Stomach (tissue), 9 donors: ENCODE data around the gene RP9. TPM values are rescaled to one million over a fixed set of nuclear protein-coding genes. Genes with fewer than 3 reads are reported as not detected.

Experiments used
- DNase-seq, 2 donors: peaks; one replicate each; pipeline versions ENCODE4 v3.0.0 to v3.0.0-alpha.2; 2013 to 2019
- H3K27ac ChIP-seq, 5 donors: fragments of 200-600 bp in 4 of 5; sonication (generic) in 4 of 5; one replicate each; pipeline ENCODE4 v1.5.1; 2013 to 2019; ENCODE audit warnings: mild to moderate bottlenecking in 1 of 5, moderate library complexity in 1 of 5
- H3K27me3 ChIP-seq, 3 donors: fragments of 200-600 bp; sonication (generic); one replicate each; pipeline ENCODE4 v1.5.1; 2017 to 2019; ENCODE audit warnings: mixed run types in 1 of 3
- H3K36me3 ChIP-seq, 4 donors: fragments of 200-600 bp; sonication (generic); 1 replicate in 3 of 4; 2 replicates in 1 of 4; pipeline ENCODE4 v1.5.1; 2016 to 2019
- H3K4me1 ChIP-seq, 4 donors: fragments of 200-600 bp; sonication (generic); one replicate each; pipeline ENCODE4 v1.5.1; 2016 to 2019
- H3K4me3 ChIP-seq, 4 donors: fragments of 200-600 bp; sonication (generic) in 3 of 4; one replicate each; pipeline ENCODE4 v1.5.1; 2016 to 2019; ENCODE audit warnings: mild to moderate bottlenecking in 1 of 4
- H3K9me3 ChIP-seq, 4 donors: fragments of 200-600 bp; sonication (generic); one replicate each; pipeline ENCODE4 v1.5.1; 2016 to 2019
- EP300 ChIP-seq: sonication (generic); formaldehyde crosslinking; IDR thresholded peaks from one replicate; pipeline ENCODE4 v1.6.1; 2017; ENCODE audit warnings: antibody characterized with exemption
- POLR2A ChIP-seq, 4 donors: fragments of 450-650 bp; IDR thresholded peaks; one replicate each; pipeline ENCODE4 v1.6.1; 2016; ENCODE audit warnings: antibody characterized with exemption in 4 of 4, control low read depth in 2 of 4, mild to moderate bottlenecking in 1 of 4, moderate library complexity in 1 of 4
- POLR2AphosphoS5 ChIP-seq, 3 donors: sonication (generic); formaldehyde crosslinking; IDR thresholded peaks; one replicate each; pipeline ENCODE4 v1.6.1; 2016; ENCODE audit warnings: antibody characterized with exemption in 3 of 3
- WGBS, 5 donors: extraction: QIAGEN DNeasy Blood & Tissue Kit in 3 of 5; methylation state at CpG; one replicate each; pipeline versions ENCODE4 v1.1.5 to v1.1.7; 2013 to 2018; 5-methylcytosine and 5-hydroxymethylcytosine counted together
- intact Hi-C: fragments of 100-400 bp; cut with DNase I; formaldehyde crosslinking; loops from one replicate; pipeline ENCODE4 v1.15.1; 2023; ENCODE audit warnings: low total_unique reads
- polyA plus RNA-seq, 3 donors: library from polyadenylated mRNA; stranded (reverse); fragments of 200-250 nt; gene quantifications; one replicate each; pipeline ENCODE4 v1.2.3, GENCODE V29; 2013
- total RNA-seq, 5 donors: library from RNA; depleted of rRNA; stranded (reverse); fragments of >200 nt; gene quantifications; one replicate each; pipeline versions ENCODE4 v1.1.0 to v1.2.3, GENCODE V29; 2014 to 2016
- TF ChIP-seq, protein P1 (sequence below), 7 experiments: fragments of 450-650 bp in 4 of 7; fragments of 200-600 bp in 3 of 7; sonication (generic) in 3 of 7; IDR thresholded peaks; one replicate each; pipeline ENCODE4 v1.5.1; 2016 to 2019; ENCODE audit warnings: antibody characterized with exemption in 7 of 7, control low read depth in 2 of 7, mild to moderate bottlenecking in 1 of 7
- donor health status: healthy with polysubstance abuse.
- donor health status: Bipolar disorder and iron deficiency.
- donor health status: healthy.

Gene RP9
- total and polyA plus RNA-seq, 8 donors, result 2.2 to 80.0 (median 11.1) TPM; not detected in 1

GRCh38 chr7:33075818-33076518, 33.2 kb downstream of the RP9 start:
- Histone ChIP-seq H3K27me3 (no peaks in the 10 kb centered on the region), H3K9me3 (peaks cover 0 to 3% (median 0%) of the 10 kb centered on the region in 4 donors), H3K4me3 (no peak overlapping the region), H3K4me1 (no peaks in the 10 kb centered on the region), H3K27ac (no peak overlapping the region), H3K36me3 (no peaks in the 10 kb centered on the region)
- intact Hi-C loops, result no loop called here
- 69 to 83% (median 75%) methylated on average over 3 of the region's 3 CpGs for WGBS, 5 donors
- TF ChIP-seq EP300 (no peak), POLR2A (IDR thresholded peaks at IDR 0.05) (no peak), POLR2AphosphoS5 (IDR thresholded peaks at IDR 0.05) (no peak)
- TF ChIP-seq, protein P1, sequence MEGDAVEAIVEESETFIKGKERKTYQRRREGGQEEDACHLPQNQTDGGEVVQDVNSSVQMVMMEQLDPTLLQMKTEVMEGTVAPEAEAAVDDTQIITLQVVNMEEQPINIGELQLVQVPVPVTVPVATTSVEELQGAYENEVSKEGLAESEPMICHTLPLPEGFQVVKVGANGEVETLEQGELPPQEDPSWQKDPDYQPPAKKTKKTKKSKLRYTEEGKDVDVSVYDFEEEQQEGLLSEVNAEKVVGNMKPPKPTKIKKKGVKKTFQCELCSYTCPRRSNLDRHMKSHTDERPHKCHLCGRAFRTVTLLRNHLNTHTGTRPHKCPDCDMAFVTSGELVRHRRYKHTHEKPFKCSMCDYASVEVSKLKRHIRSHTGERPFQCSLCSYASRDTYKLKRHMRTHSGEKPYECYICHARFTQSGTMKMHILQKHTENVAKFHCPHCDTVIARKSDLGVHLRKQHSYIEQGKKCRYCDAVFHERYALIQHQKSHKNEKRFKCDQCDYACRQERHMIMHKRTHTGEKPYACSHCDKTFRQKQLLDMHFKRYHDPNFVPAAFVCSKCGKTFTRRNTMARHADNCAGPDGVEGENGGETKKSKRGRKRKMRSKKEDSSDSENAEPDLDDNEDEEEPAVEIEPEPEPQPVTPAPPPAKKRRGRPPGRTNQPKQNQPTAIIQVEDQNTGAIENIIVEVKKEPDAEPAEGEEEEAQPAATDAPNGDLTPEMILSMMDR (IDR thresholded peaks at IDR 0.05), result no peak
- no peak for DNase-seq

DNA sequence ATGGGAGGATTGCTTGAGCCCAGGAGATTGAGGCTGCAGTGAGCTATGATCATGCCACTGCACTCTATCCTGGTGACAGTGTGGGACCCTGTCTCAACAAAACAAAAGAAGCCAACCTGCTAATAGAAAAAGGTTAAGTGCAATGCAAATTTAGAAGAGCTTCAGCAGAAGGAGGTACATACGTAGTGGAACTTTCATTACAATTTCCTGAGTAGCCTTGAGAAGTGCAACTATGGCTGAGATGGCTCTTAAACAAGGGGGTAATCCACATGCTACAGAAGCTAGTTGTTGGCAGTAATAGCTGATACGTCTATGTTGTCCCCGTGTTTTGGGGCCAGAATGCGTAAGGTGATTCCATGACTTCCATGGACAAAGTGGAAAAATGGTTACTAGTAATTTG, 36.0 kb downstream of the RP9 start:
- no peak for TF ChIP-seq EP300
- no peak for TF ChIP-seq POLR2A (IDR thresholded peaks at IDR 0.05)
- no peak for TF ChIP-seq POLR2AphosphoS5 (IDR thresholded peaks at IDR 0.05)
- TF ChIP-seq, protein P1 (IDR thresholded peaks at IDR 0.05), result no peak
- WGBS, 5 donors, result 86 to 95% (median 92%) methylated on average over 4 of the region's 4 CpGs
- no peaks in the 10 kb centered on the region for H3K4me1 ChIP-seq
- no peak overlapping the region for H3K27ac ChIP-seq
- H3K36me3 ChIP-seq, result no peaks in the 10 kb centered on the region
- no peaks in the 10 kb centered on the region for H3K27me3 ChIP-seq
- no peak overlapping the region for H3K4me3 ChIP-seq
- peaks cover 7 to 16% (median 11%) of the 10 kb centered on the region in 4 donors for H3K9me3 ChIP-seq
- no peak for DNase-seq
- intact Hi-C loops, result no loop called here

DNA sequence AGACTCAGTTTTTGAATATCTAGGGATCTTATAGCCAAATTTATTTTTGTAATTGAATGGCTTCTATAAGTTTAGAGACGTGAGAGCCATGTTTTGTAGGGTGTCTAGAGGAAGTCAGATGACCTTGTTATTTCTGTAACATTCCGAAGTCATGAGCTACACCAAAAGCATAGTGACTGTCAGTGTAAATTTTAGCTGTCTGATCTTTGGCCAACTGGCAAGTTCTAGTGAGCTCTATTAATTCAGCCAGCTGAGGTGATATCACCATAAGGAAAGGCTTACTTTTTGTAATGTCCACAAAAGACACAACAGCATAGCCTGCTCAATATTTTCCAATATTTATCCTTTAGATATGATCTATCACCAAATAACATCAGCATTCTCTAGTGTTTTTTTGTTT, 36.7 kb downstream of the RP9 start:
- 56 to 75% (median 70%) methylated on average over 2 of the region's 2 CpGs for WGBS, 5 donors
- DNase-seq, result peak in 1 of 2 donors; percentile 63
- H3K36me3 ChIP-seq, result no peaks in the 10 kb centered on the region
- intact Hi-C loops, result no loop called here
- H3K4me3 ChIP-seq, result no peak overlapping the region
- no peak for TF ChIP-seq POLR2AphosphoS5 (IDR thresholded peaks at IDR 0.05)
- TF ChIP-seq EP300, result no peak
- no peak for TF ChIP-seq POLR2A (IDR thresholded peaks at IDR 0.05)
- TF ChIP-seq, protein P1 (IDR thresholded peaks at IDR 0.05), result no peak
- no peaks in the 10 kb centered on the region for H3K27me3 ChIP-seq
- peaks cover 7 to 16% (median 11%) of the 10 kb centered on the region in 4 donors for H3K9me3 ChIP-seq
- no peaks in the 10 kb centered on the region for H3K4me1 ChIP-seq
- no peak overlapping the region for H3K27ac ChIP-seq

DNA sequence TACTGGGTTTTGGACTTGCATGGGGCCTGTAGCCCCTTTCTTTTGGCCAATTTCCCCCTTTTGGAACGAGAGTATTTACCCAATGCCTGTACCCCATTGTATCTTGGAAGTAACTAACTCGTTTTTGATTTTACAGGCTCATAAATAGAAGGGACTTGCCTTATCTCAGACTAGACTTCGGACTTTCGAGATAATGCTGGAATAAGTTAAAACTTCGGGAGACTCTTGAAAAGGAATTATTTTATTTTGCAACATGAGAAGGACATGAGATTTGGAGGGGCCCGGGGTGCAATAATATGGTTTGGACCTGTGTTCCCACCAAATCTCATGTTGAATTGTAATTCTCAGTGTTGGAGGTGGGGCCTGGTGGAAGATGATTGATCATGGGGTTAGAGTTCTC, 38.4 kb downstream of the RP9 start:
- DNase-seq, result no peak
- intact Hi-C loops, result no loop called here
- Histone ChIP-seq H3K9me3 (peaks cover 7 to 21% (median 13%) of the 10 kb centered on the region in 4 donors), H3K4me1 (no peaks in the 10 kb centered on the region), H3K27ac (no peak overlapping the region), H3K27me3 (no peaks in the 10 kb centered on the region), H3K36me3 (no peaks in the 10 kb centered on the region), H3K4me3 (no peak overlapping the region)
- TF ChIP-seq POLR2AphosphoS5 (IDR thresholded peaks at IDR 0.05) (no peak), POLR2A (IDR thresholded peaks at IDR 0.05) (no peak), EP300 (no peak)
- TF ChIP-seq, protein P1 (IDR thresholded peaks at IDR 0.05), result no peak
- 26 to 77% (median 60%) methylated on average over 6 of the region's 6 CpGs for WGBS, 5 donors
